GM12864 (cell line): ENCODE results near the gene GAR1.
"Not testable (repeated sequence)": the region's sequence is repeated elsewhere in the genome, so short reads cannot be mapped to it uniquely, and the experiment has no call there.

ENCODE experiments used
- DNase-seq: peaks from one replicate; pipeline ENCODE4 v3.0.0-alpha.2; 2011; ENCODE audit warnings: low read depth
- H3K4me3 ChIP-seq: 2 replicates; pipeline ENCODE4 v1.5.1; 2011; ENCODE audit warnings: mild to moderate bottlenecking, low read depth, low read length, control low read depth
- CTCF ChIP-seq: IDR thresholded peaks from 2 replicates; pipeline ENCODE4 v1.5.1; 2011; ENCODE audit warnings: low read depth, mild to moderate bottlenecking, moderate library complexity, low read length, control low read depth, inconsistent platforms; ENCODE audit errors: missing control alignments

The GAR1 gene

GRCh38 chr4:109846395-109847098 is 31.0 kb downstream of the GAR1 start:
- no peak for TF ChIP-seq CTCF
- DNase-seq = no peak
- no peak overlapping the region for H3K4me3 ChIP-seq

GRCh38 chr4:109847896-109848442 is 32.4 kb downstream of the GAR1 start, which contains the start of gene LRIT3:
Gene LRIT3 (plus strand): TSS chr4:109848107. CDS start chr4:109848202, 95 bp downstream.
- no peak within 1 kb of the TSS for H3K4me3 ChIP-seq
- no peak for DNase-seq
- no peak for TF ChIP-seq CTCF

- DNase-seq = no peak
- no peak for TF ChIP-seq CTCF
Observed at GRCh38 chr4:109848501-109848900, 32.9 kb downstream of the GAR1 start.

GRCh38 chr4:109850601-109851000 is 35.0 kb downstream of the GAR1 start:
- TF ChIP-seq CTCF = no peak
- H3K4me3 ChIP-seq = no peak overlapping the region
- no peak for DNase-seq

More at GRCh38 chr4:109848501-109848900, 32.9 kb downstream of the GAR1 start:
- H3K4me3 ChIP-seq = no peak overlapping the region

GRCh38 chr4:109859426-109860300 is 44.1 kb downstream of the GAR1 start:
- not testable (repeated sequence) for H3K4me3 ChIP-seq, DNase-seq

- no peak overlapping the region for H3K4me3 ChIP-seq
- no peak for TF ChIP-seq CTCF
- no peak for DNase-seq
Observed at GRCh38 chr4:109861271-109861670, 45.7 kb downstream of the GAR1 start.

- no peak for DNase-seq
- TF ChIP-seq CTCF = no peak
- H3K4me3 ChIP-seq = no peak overlapping the region
Observed at GRCh38 chr4:109861916-109862511, 46.5 kb downstream of the GAR1 start.
